Panc1 (cell line): Measurements from ENCODE around the gene ABHD12. TPM values are rescaled to one million over a fixed set of nuclear protein-coding genes. Genes with fewer than 3 reads are reported as not detected.

ENCODE experiments used
- ATAC-seq: fragments of 200-7000 bp; cut with Tn5 transposase; 2 replicates; pipeline ENCODE4 v1.9.1; 2020; ENCODE audit warnings: mild to moderate bottlenecking, moderate library complexity
- BruUV-seq: library from RNA; stranded (reverse); fragments of 400-500 nt; replicated peaks from 2 replicates; lab custom pipeline; 2021; lab: Mats Ljungman, UMichigan
- CTCF ChIA-PET: fragments of 300-600 bp; sonication (Branson Sonifier 250); formaldehyde crosslinking; loops from one replicate; lab custom pipeline; 2022; ENCODE audit warnings: antibody characterized with exemption; lab: Charles Lee
- POLR2A ChIA-PET: fragments of 300-600 bp; sonication (Branson Sonifier 250); formaldehyde crosslinking; loops from one replicate; lab custom pipeline; 2022; ENCODE audit warnings: antibody characterized with exemption; lab: Charles Lee
- DNase-seq: peaks from one replicate; pipeline ENCODE4 v3.0.0-alpha.2; 2010; ENCODE audit warnings: low read depth, low spot score
- H3K27ac ChIP-seq: 2 replicates; pipeline ENCODE4 v1.5.1; 2011; ENCODE audit warnings: mild to moderate bottlenecking, low read length, inconsistent platforms
- H3K27me3 ChIP-seq: fragments of 200-500 bp; sonication (Bioruptor generic); 2 replicates; pipeline ENCODE4 v1.6.0; 2014; ENCODE audit warnings: low read length, inconsistent platforms; ENCODE audit not compliant: control insufficient read depth, insufficient read depth
- H3K36me3 ChIP-seq: fragments of 200-500 bp; sonication (Bioruptor generic); 2 replicates; pipeline ENCODE4 v1.5.1; 2014; ENCODE audit warnings: inconsistent platforms, mild to moderate bottlenecking, low read length, moderate library complexity; ENCODE audit not compliant: control insufficient read depth, insufficient read depth
- H3K4me1 ChIP-seq: 2 replicates; pipeline ENCODE4 v1.5.1; 2011; ENCODE audit warnings: inconsistent platforms, mild to moderate bottlenecking, low read length, moderate library complexity; ENCODE audit not compliant: control insufficient read depth, insufficient read depth
- H3K4me3 ChIP-seq, 2 experiments: 2 replicates each; pipeline ENCODE4 v1.5.1; 2011 to 2012; ENCODE audit warnings: low read depth in 2 of 2, low read length in 2 of 2, mild to moderate bottlenecking in 2 of 2, inconsistent platforms in 1 of 2, moderate library complexity in 1 of 2
- H3K9me3 ChIP-seq: fragments of 200-500 bp; sonication (Bioruptor generic); 2 replicates; pipeline ENCODE4 v1.5.1; 2014; ENCODE audit warnings: low read depth, mild to moderate bottlenecking, inconsistent platforms, low read length, moderate library complexity; ENCODE audit not compliant: control insufficient read depth, insufficient read depth
- CTCF ChIP-seq: fragments of 450-650 bp; IDR thresholded peaks from 2 replicates; pipeline ENCODE4 v1.5.1; 2017; ENCODE audit warnings: mild to moderate bottlenecking
- POLR2AphosphoS5 ChIP-seq: IDR thresholded peaks from 2 replicates; pipeline ENCODE4 v1.6.1; 2012; ENCODE audit warnings: mild to moderate bottlenecking, low read depth, low read length, moderate library complexity
- REST ChIP-seq, 2 experiments: IDR thresholded peaks; 2 replicates each; pipeline ENCODE4 v1.6.1; 2011 to 2012; ENCODE audit warnings: low read depth in 2 of 2, control low read depth in 1 of 2, low read length in 1 of 2, mild to moderate bottlenecking in 1 of 2, moderate library complexity in 1 of 2; ENCODE audit not compliant: insufficient read depth in 1 of 2
- SIN3A ChIP-seq: IDR thresholded peaks from 2 replicates; pipeline ENCODE4 v1.6.1; 2012; ENCODE audit warnings: low read depth, mild to moderate bottlenecking, low read length, moderate library complexity, borderline replicate concordance; ENCODE audit not compliant: insufficient read depth
- TCF7L2 ChIP-seq: IDR thresholded peaks from 2 replicates; pipeline ENCODE4 v1.6.1; 2011; ENCODE audit warnings: mild to moderate bottlenecking, low read depth, low read length, inconsistent platforms
- in situ Hi-C: cut with HindIII; loops from 2 replicates; pipeline ENCODE4 v1.10.0; 2016; ENCODE audit warnings: low sequenced_read_pairs, low pct_unique_long_range_greater_than_20kb
- intact Hi-C: fragments of 100-400 bp; cut with micrococcal nuclease; formaldehyde crosslinking; loops from one replicate; pipeline ENCODE4 v1.10.0; 2022; ENCODE audit not compliant: unreplicated experiment
- total RNA-seq: library from RNA; stranded (reverse); gene quantifications from one replicate; pipeline ENCODE4 v1.2.1, GENCODE V29; 2021; ENCODE audit not compliant: unreplicated experiment

The ABHD12 gene
- total RNA-seq, 1 experiment from 2014 or later = 90.9 TPM

GRCh38 chr20:25437153-25437581, 46.5 kb upstream of the ABHD12 start:
- CTCF ChIA-PET = no interaction called here
- in situ Hi-C loops (no loop called here), intact Hi-C loops (no loop called here)
- H3K36me3 ChIP-seq = peaks cover 15% of the 10 kb centered on the region; the same call in 1 of the 2 replicates
- H3K27ac ChIP-seq = no peak overlapping the region
- H3K4me1 ChIP-seq = no peaks in the 10 kb centered on the region
- H3K27me3 ChIP-seq = no peaks in the 10 kb centered on the region
- TF ChIP-seq REST (IDR thresholded peaks at IDR 0.05; ENCODE audit: insufficient read depth in 1 of 2, low read depth in 2 of 2, low read length in 1 of 2) (no peak), SIN3A (no peak)
- no peak for DNase-seq
- no peaks in the 10 kb centered on the region for H3K9me3 ChIP-seq
- BruUV-seq = no TSS peak
- ATAC-seq = no peak
- no peak overlapping the region for H3K4me3 ChIP-seq
- POLR2A ChIA-PET = interaction anchor here (0.7 kb wide), 1 partner anchor 142 kb away, joined by 10 read pairs; no protein-coding TSS in a partner anchor

GRCh38 chr20:25424536-25424935, 33.9 kb upstream of the ABHD12 start:
- Histone ChIP-seq H3K27me3 (no peaks in the 10 kb centered on the region), H3K27ac (no peak overlapping the region), H3K9me3 (no peaks in the 10 kb centered on the region), H3K4me1 (no peaks in the 10 kb centered on the region), H3K36me3 (peaks cover 14% of the 10 kb centered on the region; the same call in 1 of the 2 replicates), H3K4me3 (no peak overlapping the region)
- CTCF ChIA-PET = no interaction called here
- POLR2A ChIA-PET = no interaction called here
- in situ Hi-C loops (no loop called here), intact Hi-C loops (no loop called here)
- ATAC-seq (no peak), DNase-seq (no peak)
- no peak for TF ChIP-seq TCF7L2
- no peak for TF ChIP-seq SIN3A
- no peak for TF ChIP-seq REST (IDR thresholded peaks at IDR 0.05; ENCODE audit: insufficient read depth in 1 of 2, low read depth in 2 of 2, low read length in 1 of 2)
- TF ChIP-seq CTCF = no peak
- TF ChIP-seq POLR2AphosphoS5 = no peak
- no TSS peak for BruUV-seq
